Mucosa of descending colon (tissue), 3 donors: ENCODE results near the gene TAGLN. TPM values are rescaled to one million over a fixed set of nuclear protein-coding genes. Genes with fewer than 3 reads are reported as not detected.
A peak's percentile ranks its signal among the peaks of the same experiment; 100 is the strongest.

Experiments
- ATAC-seq: fragments of 200-7000 bp; cut with Tn5 transposase; one replicate; pipeline ENCODE4 v1.9.1; 2020; ENCODE audit warnings: mild to moderate bottlenecking, moderate library complexity
- DNase-seq, 3 donors: peaks; one replicate each; pipeline ENCODE4 v3.0.0-alpha.2; 2020
- H3K36me3 ChIP-seq: fragments of 200-600 bp; one replicate; pipeline ENCODE4 v1.8.0; 2021; ENCODE audit warnings: low read depth, mild to moderate bottlenecking
- H3K4me1 ChIP-seq: fragments of 200-600 bp; one replicate; pipeline ENCODE4 v1.8.0; 2021; ENCODE audit warnings: low read depth, mild to moderate bottlenecking
- H3K4me3 ChIP-seq: fragments of 200-600 bp; one replicate; pipeline ENCODE4 v1.8.0; 2021; ENCODE audit warnings: mild to moderate bottlenecking
- H3K9me3 ChIP-seq: fragments of 200-600 bp; one replicate; pipeline ENCODE4 v1.8.0; 2021; ENCODE audit warnings: mild to moderate bottlenecking
- CTCF ChIP-seq: fragments of 200-600 bp; IDR thresholded peaks from one replicate; pipeline ENCODE4 v1.8.0; 2022; ENCODE audit warnings: antibody characterized with exemption, mild to moderate bottlenecking
- intact Hi-C, 2 donors: fragments of 100-400 bp; cut with DNase I in 1 of 2; cut with micrococcal nuclease in 1 of 2; formaldehyde crosslinking; loops; one replicate each; pipeline versions ENCODE4 v1.11.0 to v1.11.1; 2022; cut with DNase I, micrococcal nuclease
- total RNA-seq, 3 donors: library from RNA; stranded (reverse); fragmentation: NEBNext Ultra II Directional in 2 of 3; extraction: Animal tissue kit (Norgen Biotek cat#: 25700) in 2 of 3; gene quantifications; one replicate each; pipeline versions ENCODE4 v1.2.1 to v1.2.4, GENCODE V29; 2021 to 2023
- donor health status: DM: no; HTN: no; CAD: no; lungs with moderate emphysema.
- donor health status: DM: no; HTN: no; CAD: no.
- donor health status: DM: no; HTN: yes; CAD: no.

The TAGLN gene
- total RNA-seq, 3 donors from 2014 or later = 126 to 3,893 (median 593) TPM

DNA sequence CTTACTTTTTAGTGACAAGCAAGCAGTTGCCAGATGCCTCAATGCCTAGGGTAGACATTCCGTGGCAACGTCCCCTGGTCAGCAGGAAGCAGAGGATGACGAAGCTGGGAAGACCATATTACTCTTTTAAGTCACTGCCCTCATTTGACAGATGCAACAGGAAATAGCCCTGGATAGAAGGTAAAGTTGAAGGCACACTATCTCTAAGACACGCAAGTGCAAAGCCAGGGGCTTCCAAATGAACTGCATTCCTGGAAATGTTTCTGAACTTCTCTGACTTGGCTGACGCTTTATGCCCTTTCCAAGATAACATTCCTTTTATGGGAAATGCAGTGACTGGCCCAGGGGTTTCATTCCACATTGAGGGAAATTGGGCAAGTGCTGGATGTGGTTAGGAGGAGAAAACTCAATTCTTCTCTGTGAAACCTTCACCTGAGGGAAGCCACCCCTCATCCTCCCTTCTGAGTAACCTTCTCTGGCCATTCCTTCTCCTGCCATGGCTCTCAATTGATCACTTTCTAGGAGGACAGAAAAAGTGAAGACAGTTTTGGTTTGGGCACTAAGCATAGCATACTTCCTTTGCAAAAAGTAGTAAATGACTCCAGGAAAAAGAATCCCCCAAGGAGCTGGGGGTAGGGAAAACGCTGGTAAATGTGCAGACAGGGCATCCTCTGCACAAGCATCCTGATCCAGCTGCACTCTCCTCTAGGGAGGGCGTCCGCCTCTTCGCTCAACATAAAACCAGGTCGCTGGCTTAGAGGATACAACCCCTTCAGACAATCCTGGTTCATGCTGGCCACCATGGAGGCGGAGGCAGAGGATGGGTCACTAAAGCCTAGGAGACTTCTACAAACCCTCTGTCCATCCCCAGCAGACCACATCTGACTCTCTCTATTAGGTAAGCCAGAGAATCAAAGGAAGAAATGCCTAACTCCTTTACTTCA lies 18.2 kb downstream of the TAGLN start:
- ATAC-seq (no peak), DNase-seq (no peak)
- intact Hi-C loops = no loop called here
- no peak overlapping the region for H3K4me3 ChIP-seq
- TF ChIP-seq CTCF = no peak
- H3K4me1 ChIP-seq = peaks cover 34% of the 10 kb centered on the region
- H3K36me3 ChIP-seq = no peaks in the 10 kb centered on the region
- no peaks in the 10 kb centered on the region for H3K9me3 ChIP-seq

DNA sequence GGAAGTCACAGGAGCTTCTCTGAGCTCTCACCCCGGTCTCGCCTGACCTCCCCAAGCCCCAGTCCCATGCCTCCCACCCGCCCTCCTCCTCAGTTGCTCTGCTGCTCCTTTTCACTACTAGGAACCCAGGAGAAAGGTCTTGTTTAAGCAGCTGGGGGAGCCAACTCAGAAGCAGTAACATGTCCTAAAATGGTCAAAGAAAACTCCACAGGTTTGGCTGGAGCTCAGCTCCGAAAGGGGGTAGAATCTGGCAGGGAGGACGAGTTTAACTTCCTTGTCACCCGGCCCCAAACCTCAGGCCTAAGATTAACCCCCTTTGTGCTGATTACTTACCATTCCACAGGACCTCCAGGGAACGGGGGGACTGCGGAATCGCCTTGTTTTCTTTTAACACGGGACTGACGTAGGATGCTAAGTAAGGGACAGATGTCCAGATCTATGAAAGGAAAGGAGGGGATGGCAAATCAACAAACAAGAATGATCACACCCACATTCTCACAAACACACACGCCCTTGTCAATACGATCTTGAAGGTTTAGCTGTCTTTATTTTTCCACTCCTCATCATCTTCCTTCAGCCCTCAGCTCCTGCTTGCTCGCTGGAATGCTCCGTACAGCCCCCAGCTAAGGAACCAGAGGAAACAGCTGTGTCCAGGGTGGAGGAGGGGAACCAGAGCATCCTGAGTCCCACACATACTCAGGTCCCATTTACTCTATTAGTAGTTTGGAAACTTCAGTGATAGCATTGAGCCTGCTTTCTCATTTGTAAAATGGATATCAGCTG lies 19.2 kb downstream of the TAGLN start:
- Histone ChIP-seq H3K9me3 (no peaks in the 10 kb centered on the region), H3K4me1 (peaks cover 41% of the 10 kb centered on the region), H3K4me3 (no peak overlapping the region), H3K36me3 (no peaks in the 10 kb centered on the region)
- intact Hi-C loops = no loop called here
- TF ChIP-seq CTCF = no peak
- ATAC-seq (no peak), DNase-seq (peak in 1 of 3 donors; percentile 21)

- no peak for TF ChIP-seq CTCF
- DNase-seq (no peak), ATAC-seq (no peak)
- intact Hi-C loops = no loop called here
- Histone ChIP-seq H3K9me3 (no peaks in the 10 kb centered on the region), H3K36me3 (no peaks in the 10 kb centered on the region), H3K4me3 (no peak overlapping the region), H3K4me1 (peaks cover 46% of the 10 kb centered on the region)
Measured at GRCh38 chr11:117219001-117219400, 19.8 kb downstream of the TAGLN start.

GRCh38 chr11:117219455-117219854 lies 20.3 kb downstream of the TAGLN start:
- Histone ChIP-seq H3K9me3 (no peaks in the 10 kb centered on the region), H3K4me3 (no peak overlapping the region), H3K36me3 (no peaks in the 10 kb centered on the region), H3K4me1 (peaks cover 51% of the 10 kb centered on the region)
- ATAC-seq (no peak), DNase-seq (peak in 1 of 3 donors; percentile 7)
- TF ChIP-seq CTCF = no peak
- intact Hi-C loops = no loop called here

- Histone ChIP-seq H3K9me3 (no peaks in the 10 kb centered on the region), H3K4me3 (no peak overlapping the region), H3K4me1 (peaks cover 56% of the 10 kb centered on the region), H3K36me3 (no peaks in the 10 kb centered on the region)
- intact Hi-C loops = no loop called here
- ATAC-seq = peak; percentile 30
- no peak for TF ChIP-seq CTCF
- DNase-seq = peak in 1 of 3 donors; percentile 15
Measured at GRCh38 chr11:117219995-117220394, 20.8 kb downstream of the TAGLN start.
